ENCODE results near the gene HDAC4.

DNA sequence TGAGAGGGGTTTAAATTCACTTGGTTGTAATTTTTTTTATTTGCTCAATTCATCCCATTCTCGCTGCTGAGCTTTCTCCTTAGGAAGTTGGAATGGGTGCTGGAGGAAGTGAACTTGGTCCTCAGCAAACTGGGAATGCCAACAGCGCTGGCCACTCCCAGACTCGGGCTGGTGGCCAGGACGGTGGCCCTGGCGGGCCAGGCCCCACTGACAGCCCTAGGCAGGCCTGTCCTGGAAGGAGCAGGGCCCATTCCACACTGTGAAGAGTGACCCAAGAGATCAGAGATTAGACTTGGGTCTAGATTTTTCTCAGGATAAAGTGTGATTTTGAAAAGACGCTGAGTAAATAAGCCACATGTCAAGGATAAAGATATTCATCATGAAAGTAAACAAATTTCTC, 132.7 kb downstream of the HDAC4 start:
- TF ChIP-seq, protein P1, sequence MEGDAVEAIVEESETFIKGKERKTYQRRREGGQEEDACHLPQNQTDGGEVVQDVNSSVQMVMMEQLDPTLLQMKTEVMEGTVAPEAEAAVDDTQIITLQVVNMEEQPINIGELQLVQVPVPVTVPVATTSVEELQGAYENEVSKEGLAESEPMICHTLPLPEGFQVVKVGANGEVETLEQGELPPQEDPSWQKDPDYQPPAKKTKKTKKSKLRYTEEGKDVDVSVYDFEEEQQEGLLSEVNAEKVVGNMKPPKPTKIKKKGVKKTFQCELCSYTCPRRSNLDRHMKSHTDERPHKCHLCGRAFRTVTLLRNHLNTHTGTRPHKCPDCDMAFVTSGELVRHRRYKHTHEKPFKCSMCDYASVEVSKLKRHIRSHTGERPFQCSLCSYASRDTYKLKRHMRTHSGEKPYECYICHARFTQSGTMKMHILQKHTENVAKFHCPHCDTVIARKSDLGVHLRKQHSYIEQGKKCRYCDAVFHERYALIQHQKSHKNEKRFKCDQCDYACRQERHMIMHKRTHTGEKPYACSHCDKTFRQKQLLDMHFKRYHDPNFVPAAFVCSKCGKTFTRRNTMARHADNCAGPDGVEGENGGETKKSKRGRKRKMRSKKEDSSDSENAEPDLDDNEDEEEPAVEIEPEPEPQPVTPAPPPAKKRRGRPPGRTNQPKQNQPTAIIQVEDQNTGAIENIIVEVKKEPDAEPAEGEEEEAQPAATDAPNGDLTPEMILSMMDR (IDR thresholded peaks at IDR 0.05), result no peak
- TF ChIP-seq EP300 (IDR thresholded peaks at IDR 0.05) (no peak), POLR2AphosphoS5 (IDR thresholded peaks at IDR 0.05) (peak in 2 of 3 donors; percentile 54 to 77), POLR2A (IDR thresholded peaks at IDR 0.05) (no peak)

Data from stomach (tissue), 4 donors.